Smooth muscle cell (in vitro differentiated cells): ENCODE measurements around the gene VRK3. TPM values are rescaled to one million over a fixed set of nuclear protein-coding genes. Genes with fewer than 3 reads are reported as not detected.

Experiments used
- DNase-seq: peaks from one replicate; lab custom pipeline; 2025; ENCODE audit not compliant: unreplicated experiment; lab: John Stamatoyannopoulos, UW
- H2AFZ ChIP-seq: fragments of 200-600 bp; sonication (generic); 2 replicates; pipeline ENCODE4 v1.6.0; 2016; ENCODE audit warnings: antibody characterized with exemption, low read depth, mild to moderate bottlenecking
- H3F3A ChIP-seq: fragments of 200-600 bp; sonication (generic); 2 replicates; pipeline ENCODE4 v1.6.0; 2017; ENCODE audit warnings: antibody characterized with exemption, low read depth
- H3K27ac ChIP-seq: fragments of 200-600 bp; sonication (generic); 2 replicates; pipeline ENCODE4 v1.5.1; 2016; ENCODE audit warnings: low read depth, mild to moderate bottlenecking
- H3K27me3 ChIP-seq: fragments of 200-600 bp; sonication (generic); 2 replicates; pipeline ENCODE4 v1.6.1; 2016; ENCODE audit warnings: low read depth, mild to moderate bottlenecking
- H3K36me3 ChIP-seq: fragments of 200-600 bp; sonication (generic); 2 replicates; pipeline ENCODE4 v1.5.1; 2016; ENCODE audit warnings: low read depth
- H3K4me1 ChIP-seq: fragments of 200-600 bp; sonication (generic); 2 replicates; pipeline ENCODE4 v1.5.1; 2016; ENCODE audit warnings: low read depth
- H3K4me2 ChIP-seq: fragments of 200-600 bp; sonication (generic); 2 replicates; pipeline ENCODE4 v1.6.0; 2016; ENCODE audit warnings: mild to moderate bottlenecking
- H3K4me3 ChIP-seq: fragments of 200-600 bp; sonication (generic); 2 replicates; pipeline ENCODE4 v1.5.1; 2016; ENCODE audit warnings: mild to moderate bottlenecking
- H3K79me2 ChIP-seq: fragments of 200-600 bp; sonication (generic); 2 replicates; pipeline ENCODE4 v1.6.0; 2016; ENCODE audit warnings: low read depth, mild to moderate bottlenecking
- H3K9ac ChIP-seq: fragments of 200-600 bp; sonication (generic); 2 replicates; pipeline ENCODE4 v1.6.0; 2016; ENCODE audit warnings: low read depth
- H3K9me3 ChIP-seq: fragments of 200-600 bp; sonication (generic); replicated peaks from 2 replicates; pipeline ENCODE4 v1.5.1; 2016; ENCODE audit warnings: low read depth
- H4K20me1 ChIP-seq: fragments of 200-600 bp; sonication (generic); 2 replicates; pipeline ENCODE4 v1.6.0; 2016; ENCODE audit warnings: low read depth
- CTCF ChIP-seq: fragments of 200-600 bp; sonication (generic); IDR thresholded peaks from 2 replicates; pipeline ENCODE4 v1.5.1; 2017; ENCODE audit warnings: borderline replicate concordance, mild to moderate bottlenecking, antibody characterized with exemption; ENCODE audit not compliant: insufficient read depth, poor library complexity, severe bottlenecking
- WGBS: methylation state at CpG from one replicate; pipeline ENCODE4 v1.1.7; 2016; ENCODE audit warnings: low lambda C conversion rate; 5-methylcytosine and 5-hydroxymethylcytosine counted together
- polyA plus RNA-seq: library from polyadenylated mRNA; unstranded; fragments of >200 nt; fragmentation: Nextera tagmentation; extraction: Ambion mirVana; gene quantifications from 2 replicates; pipeline ENCODE4 v1.2.1, GENCODE V29; 2016
- total RNA-seq: library from RNA; depleted of rRNA; stranded (reverse); fragments of >200 nt; gene quantifications from 2 replicates; pipeline ENCODE4 v1.2.3, GENCODE V29; 2014

VRK3 gene
- total and polyA plus RNA-seq, 2 experiments from 2014 or later: 24.6 to 41.4 TPM

GRCh38 chr19:50000841-50001557 is 24.2 kb downstream of the VRK3 start:
- no peak for DNase-seq
- Histone ChIP-seq H3K9me3 (no peaks in the 10 kb centered on the region), H3K36me3 (no peaks in the 10 kb centered on the region), H2AFZ (no peak overlapping the region), H3K79me2 (no peaks in the 10 kb centered on the region), H3K4me3 (no peak overlapping the region), H3K4me1 (peaks cover 4% of the 10 kb centered on the region), H3K9ac (no peak overlapping the region), H4K20me1 (peaks cover 57% of the 10 kb centered on the region), H3K4me2 (no peak overlapping the region), H3K27ac (no peak overlapping the region), H3F3A (no peaks in the 10 kb centered on the region), H3K27me3 (no peaks in the 10 kb centered on the region)
- 94% methylated on average over 16 of the region's 16 CpGs for WGBS
- no peak for TF ChIP-seq CTCF

GRCh38 chr19:50000038-50000840 is 24.9 kb downstream of the VRK3 start:
- H3K9me3 ChIP-seq: no peaks in the 10 kb centered on the region
- 96% methylated on average over 20 of the region's 20 CpGs for WGBS
- no peaks in the 10 kb centered on the region for H3K79me2 ChIP-seq
- no peak overlapping the region for H3K4me2 ChIP-seq
- no peak overlapping the region for H3K27ac ChIP-seq
- no peaks in the 10 kb centered on the region for H3F3A ChIP-seq
- peaks cover 52% of the 10 kb centered on the region for H4K20me1 ChIP-seq
- no peaks in the 10 kb centered on the region for H3K27me3 ChIP-seq
- no peaks in the 10 kb centered on the region for H3K36me3 ChIP-seq
- no peak overlapping the region for H2AFZ ChIP-seq
- H3K4me3 ChIP-seq: no peak overlapping the region
- TF ChIP-seq CTCF: no peak
- no peak for DNase-seq
- H3K9ac ChIP-seq: no peak overlapping the region
- peaks cover 4% of the 10 kb centered on the region for H3K4me1 ChIP-seq

GRCh38 chr19:49999371-50000010 is 25.7 kb downstream of the VRK3 start:
- no peaks in the 10 kb centered on the region for H3K27me3 ChIP-seq
- H3K4me3 ChIP-seq: no peak overlapping the region
- H3K4me1 ChIP-seq: peaks cover 4% of the 10 kb centered on the region
- H3K9me3 ChIP-seq: no peaks in the 10 kb centered on the region
- 96% methylated on average over 6 of the region's 6 CpGs for WGBS
- H3K79me2 ChIP-seq: no peaks in the 10 kb centered on the region
- H3F3A ChIP-seq: no peaks in the 10 kb centered on the region
- no peak for DNase-seq
- no peak overlapping the region for H2AFZ ChIP-seq
- H3K36me3 ChIP-seq: no peaks in the 10 kb centered on the region
- TF ChIP-seq CTCF: no peak
- no peak overlapping the region for H3K27ac ChIP-seq
- no peak overlapping the region for H3K4me2 ChIP-seq
- peaks cover 45% of the 10 kb centered on the region for H4K20me1 ChIP-seq
- no peak overlapping the region for H3K9ac ChIP-seq
